RWPE1 (cell line): ENCODE measurements around the gene WDR11.

Experiments
- CTCF ChIA-PET: fragments of 350-600 bp; sonication (Branson Sonifier 250); formaldehyde crosslinking; extraction: SDS; loops from one replicate; lab custom pipeline; 2021; lab: Yijun Ruan, JAX
- POLR2A ChIA-PET: fragments of 400-600 bp; formaldehyde crosslinking; extraction: SDS; loops from one replicate; lab custom pipeline; 2020; ENCODE audit warnings: antibody characterized with exemption; ENCODE audit not compliant: low non-redundant PET; lab: Yijun Ruan, JAX
- DNase-seq: peaks from one replicate; pipeline ENCODE4 v3.0.0; 2012; ENCODE audit warnings: low spot score
- H3K27ac ChIP-seq: fragments of 450-650 bp; 2 replicates; pipeline ENCODE4 v1.5.1; 2017
- TF ChIP-seq, protein P1 (sequence below): fragments of 450-650 bp; conservative IDR thresholded peaks from 2 replicates; pipeline ENCODE4 v1.5.1; 2017; ENCODE audit warnings: low read depth, mild to moderate bottlenecking

Gene WDR11

DNA sequence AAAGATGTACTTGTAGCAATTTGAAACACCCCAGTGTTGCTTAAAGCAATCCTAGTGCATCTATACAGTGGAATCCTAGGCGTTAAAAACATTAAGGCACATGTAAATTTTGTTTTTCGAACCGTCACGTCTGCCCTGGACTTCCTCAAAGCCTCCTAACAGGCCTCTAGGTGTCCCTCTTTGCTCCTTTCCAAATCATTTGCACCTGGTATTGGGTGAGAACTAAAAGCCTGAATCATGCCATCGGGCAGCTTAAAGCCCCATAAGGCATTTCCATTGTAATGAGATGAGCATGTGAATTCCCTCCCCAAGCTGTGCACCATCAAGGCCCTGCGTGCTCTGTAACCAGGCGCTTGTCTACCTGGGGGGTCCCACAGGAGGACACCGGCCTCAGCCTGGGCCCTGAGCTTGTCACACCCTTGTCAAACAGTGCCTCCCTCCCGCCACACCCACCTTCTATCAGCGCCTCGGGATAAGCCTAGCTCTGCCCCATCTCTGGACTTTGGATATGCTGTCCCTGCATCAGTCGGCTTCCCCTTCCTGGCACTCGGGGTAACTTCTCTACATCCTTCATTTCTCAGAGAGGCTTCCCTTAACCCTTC lies 89.2 kb downstream of the WDR11 start:
- POLR2A ChIA-PET, result no interaction called here
- CTCF ChIA-PET, result no interaction called here

DNA sequence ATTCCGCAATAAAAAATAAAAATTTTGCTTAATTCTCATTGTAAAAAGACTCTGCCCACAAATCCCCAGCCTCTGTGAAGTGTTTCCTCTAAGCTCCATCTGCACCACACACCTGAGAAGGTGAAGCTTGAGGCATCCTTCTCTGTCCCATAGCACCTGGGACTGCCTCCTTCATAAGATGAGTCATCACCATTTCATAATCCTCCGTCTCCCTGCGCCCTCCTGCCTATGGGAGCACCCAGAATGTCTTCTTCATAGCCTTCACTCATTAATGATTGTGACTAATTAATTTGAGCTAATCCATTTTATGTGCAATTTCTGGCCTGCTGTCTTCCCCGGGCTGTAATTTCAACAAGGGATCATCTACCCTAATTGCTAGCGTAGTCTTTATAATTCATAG lies 90.3 kb downstream of the WDR11 start:
- POLR2A ChIA-PET, result no interaction called here
- DNase-seq, result peak; percentile 71
- H3K27ac ChIP-seq, result no peak overlapping the region
- CTCF ChIA-PET, result interaction anchor here (0.6 to 1.1 kb wide), 4 partner anchors 128 to 1711 kb away, joined by 3 to 4 read pairs (median 3); no protein-coding TSS in a partner anchor
- TF ChIP-seq, protein P1, sequence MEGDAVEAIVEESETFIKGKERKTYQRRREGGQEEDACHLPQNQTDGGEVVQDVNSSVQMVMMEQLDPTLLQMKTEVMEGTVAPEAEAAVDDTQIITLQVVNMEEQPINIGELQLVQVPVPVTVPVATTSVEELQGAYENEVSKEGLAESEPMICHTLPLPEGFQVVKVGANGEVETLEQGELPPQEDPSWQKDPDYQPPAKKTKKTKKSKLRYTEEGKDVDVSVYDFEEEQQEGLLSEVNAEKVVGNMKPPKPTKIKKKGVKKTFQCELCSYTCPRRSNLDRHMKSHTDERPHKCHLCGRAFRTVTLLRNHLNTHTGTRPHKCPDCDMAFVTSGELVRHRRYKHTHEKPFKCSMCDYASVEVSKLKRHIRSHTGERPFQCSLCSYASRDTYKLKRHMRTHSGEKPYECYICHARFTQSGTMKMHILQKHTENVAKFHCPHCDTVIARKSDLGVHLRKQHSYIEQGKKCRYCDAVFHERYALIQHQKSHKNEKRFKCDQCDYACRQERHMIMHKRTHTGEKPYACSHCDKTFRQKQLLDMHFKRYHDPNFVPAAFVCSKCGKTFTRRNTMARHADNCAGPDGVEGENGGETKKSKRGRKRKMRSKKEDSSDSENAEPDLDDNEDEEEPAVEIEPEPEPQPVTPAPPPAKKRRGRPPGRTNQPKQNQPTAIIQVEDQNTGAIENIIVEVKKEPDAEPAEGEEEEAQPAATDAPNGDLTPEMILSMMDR, result no peak

More for the DNA sequence above, 89.2 kb downstream of the WDR11 start:
- H3K27ac ChIP-seq, result no peak overlapping the region
- no peak for DNase-seq
- TF ChIP-seq, protein P1, result no peak

DNA sequence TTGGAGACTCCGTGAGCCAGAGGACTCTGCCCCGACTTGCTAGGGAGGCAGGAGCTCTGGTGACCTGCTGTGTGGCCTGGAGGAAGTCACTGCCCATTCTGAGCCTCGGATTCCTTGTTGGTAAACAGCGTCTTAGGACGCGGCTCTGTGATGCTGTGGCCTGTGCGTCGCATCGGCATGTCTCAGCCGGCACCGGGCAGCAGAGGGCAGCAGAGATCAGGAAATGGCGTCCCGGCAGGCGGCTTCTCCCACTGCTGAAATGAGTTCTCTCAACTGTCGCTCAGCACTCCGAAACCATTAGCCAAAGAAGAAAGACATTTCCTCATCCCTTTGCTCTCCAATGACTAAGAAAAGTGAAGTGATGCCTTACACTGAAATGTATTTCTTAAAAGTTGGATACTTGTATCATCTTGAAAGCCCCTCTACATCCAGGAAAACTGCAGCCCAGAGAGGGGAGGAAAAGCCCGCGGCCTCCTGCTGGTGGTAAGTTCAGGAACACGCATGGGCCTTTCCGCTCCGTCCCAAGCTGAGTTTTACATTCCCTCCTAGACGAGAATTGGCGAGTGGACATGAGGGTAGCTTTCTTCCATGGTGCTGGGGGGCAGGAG lies 91.7 kb downstream of the WDR11 start:
- ChIA-PET CTCF (interaction anchor here (0.5 to 1.5 kb wide), 8 partner anchors 20 to 806 kb away, joined by 3 to 9 read pairs (median 4); no protein-coding TSS in a partner anchor), POLR2A (no interaction called here)
- peak; percentile 79 for DNase-seq

DNA sequence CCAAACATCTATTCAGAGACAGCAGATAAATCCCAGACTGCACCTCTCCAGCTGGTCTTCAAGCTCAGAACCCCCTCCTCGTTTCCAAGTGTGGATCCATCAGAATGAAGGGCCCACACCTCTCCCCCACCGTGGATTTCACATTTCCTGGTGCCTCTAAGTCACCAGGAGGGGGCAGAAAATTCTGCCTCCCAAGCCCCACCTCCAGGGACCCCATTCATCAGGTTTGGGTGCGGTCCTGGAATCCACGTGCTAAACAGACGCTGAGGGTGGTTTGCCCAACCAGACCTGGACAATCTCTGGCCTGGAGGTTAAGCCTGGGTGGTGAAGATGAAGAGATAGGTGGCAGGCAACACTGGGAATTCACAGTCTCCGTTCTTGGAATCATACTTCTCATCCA lies 92.4 kb downstream of the WDR11 start:
- H3K27ac ChIP-seq, result no peak overlapping the region
- TF ChIP-seq, protein P1, result no peak
- DNase-seq, result no peak
- ChIA-PET POLR2A (no interaction called here), CTCF (interaction anchor here (0.7 to 1.5 kb wide), 6 partner anchors 20 to 805 kb away, joined by 3 to 9 read pairs (median 4); no protein-coding TSS in a partner anchor)

More for the DNA sequence above, 91.7 kb downstream of the WDR11 start:
- TF ChIP-seq, protein P1, result peak; percentile 86
- H3K27ac ChIP-seq, result no peak overlapping the region

DNA sequence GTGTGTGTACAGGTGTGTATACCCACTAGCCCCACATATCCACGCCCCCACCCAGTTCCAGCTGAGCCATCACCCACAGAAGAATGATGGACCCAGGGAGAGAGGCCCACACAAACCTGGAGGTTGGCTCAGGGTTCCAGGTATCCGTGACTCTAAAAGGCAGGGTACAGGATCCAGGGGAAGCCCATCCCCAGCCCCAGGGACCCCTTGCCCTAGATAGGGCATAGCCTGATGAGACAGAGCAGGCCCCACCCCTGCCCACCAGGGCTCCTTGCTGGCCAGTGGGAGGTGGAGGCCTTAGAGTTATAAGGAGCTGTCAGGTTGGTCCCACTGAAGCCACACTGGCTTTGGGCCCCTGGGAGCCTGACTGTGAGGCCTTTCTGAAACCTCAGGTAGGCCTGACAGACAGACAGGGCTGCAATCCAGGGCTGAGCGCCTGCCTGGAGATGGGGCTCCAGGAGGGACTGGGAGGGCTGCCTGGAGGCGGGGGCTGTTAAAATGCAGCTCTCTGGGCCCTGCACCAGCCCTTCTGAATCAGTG lies 93.5 kb downstream of the WDR11 start:
- H3K27ac ChIP-seq, result peak overlapping the region; percentile 79; the same call in 1 of the 2 replicates
- CTCF ChIA-PET, result interaction anchor here (0.6 to 1.6 kb wide), 4 partner anchors 9 to 942 kb away, joined by 3 to 5 read pairs (median 4); no protein-coding TSS in a partner anchor
- no peak for DNase-seq
- TF ChIP-seq, protein P1, result no peak
- POLR2A ChIA-PET, result no interaction called here

DNA sequence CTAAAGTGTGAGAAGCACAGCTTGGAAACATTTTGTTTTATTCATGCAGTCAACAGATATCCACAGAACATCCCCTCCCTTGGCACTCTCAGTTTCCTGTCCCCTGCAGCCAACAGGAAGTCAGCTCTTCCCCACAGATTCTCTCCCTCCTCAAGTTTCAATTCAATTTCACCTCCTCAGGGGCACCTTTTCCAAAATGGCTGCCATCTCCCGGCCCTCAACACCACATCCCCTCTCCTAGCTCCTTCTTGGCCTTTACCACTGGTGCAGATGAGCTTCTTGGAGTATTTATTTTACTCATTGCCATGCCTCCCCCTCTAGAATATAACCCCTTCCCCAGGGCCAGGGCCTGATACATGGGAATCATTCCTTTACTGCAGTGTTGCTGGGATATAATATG lies 94.0 kb downstream of the WDR11 start:
- peak overlapping the region; percentile 79 for H3K27ac ChIP-seq
- ChIA-PET POLR2A (no interaction called here), CTCF (interaction anchor here (0.6 to 1.6 kb wide), 4 partner anchors 68 to 942 kb away, joined by 3 to 5 read pairs (median 4); no protein-coding TSS in a partner anchor)
- DNase-seq, result no peak
- TF ChIP-seq, protein P1, result no peak
